SU-DHL-6 (cell line): ENCODE results near the gene CACNA2D1.

ENCODE experiments used
- H2AFZ ChIP-seq: fragments of 200-600 bp; sonication (generic); 2 replicates; pipeline ENCODE4 v1.6.1; 2014; ENCODE audit warnings: low read depth, mild to moderate bottlenecking, moderate library complexity, mixed read lengths, antibody characterized with exemption, low read length; ENCODE audit not compliant: severe bottlenecking
- H3F3A ChIP-seq: fragments of 200-600 bp; shearing (Covaris generic); 2 replicates; pipeline ENCODE4 v1.6.0; 2016; ENCODE audit warnings: antibody characterized with exemption, mild to moderate bottlenecking; ENCODE audit not compliant: insufficient read depth
- H3K27ac ChIP-seq: fragments of 200-600 bp; sonication (generic); 2 replicates; pipeline ENCODE4 v1.5.1; 2016; ENCODE audit warnings: low read depth, mild to moderate bottlenecking, low read length, moderate library complexity, mixed read lengths
- H3K27me3 ChIP-seq: fragments of 200-600 bp; sonication (generic), shearing (Covaris generic); 2 replicates; pipeline ENCODE4 v1.6.0; 2014; ENCODE audit warnings: mild to moderate bottlenecking, low read length
- H3K36me3 ChIP-seq: fragments of 200-600 bp; sonication (generic); 2 replicates; pipeline ENCODE4 v1.6.1; 2014; ENCODE audit warnings: mild to moderate bottlenecking, low read length, mixed read lengths
- H3K4me2 ChIP-seq: fragments of 300-600, 200-600 bp; shearing (Covaris generic), sonication (generic); 2 replicates; pipeline ENCODE4 v1.6.0; 2014; ENCODE audit warnings: low read length, low read depth, mild to moderate bottlenecking; ENCODE audit not compliant: poor library complexity, severe bottlenecking
- H3K4me3 ChIP-seq: fragments of 200-600 bp; sonication (generic); 2 replicates; pipeline ENCODE4 v1.5.1; 2014; ENCODE audit warnings: antibody characterized with exemption, low read length, mild to moderate bottlenecking, mixed read lengths; ENCODE audit not compliant: insufficient read depth, poor library complexity, severe bottlenecking
- H3K79me2 ChIP-seq: fragments of 200-600 bp; sonication (generic); 2 replicates; pipeline ENCODE4 v1.6.1; 2014; ENCODE audit warnings: mild to moderate bottlenecking, low read length, moderate library complexity; ENCODE audit not compliant: insufficient read depth
- H3K9ac ChIP-seq: fragments of 200-600 bp; sonication (generic); 2 replicates; pipeline ENCODE4 v1.7.0; 2014; ENCODE audit warnings: mild to moderate bottlenecking, low read length
- H3K9me2 ChIP-seq: fragments of 200-600 bp; sonication (generic); replicated peaks from 2 replicates; pipeline ENCODE4 v1.6.1; 2014; ENCODE audit warnings: low read length; ENCODE audit not compliant: insufficient read depth
- H3K9me3 ChIP-seq: fragments of 200-600 bp; sonication (generic); 2 replicates; pipeline ENCODE4 v1.6.1; 2014; ENCODE audit warnings: low read length, mixed read lengths; ENCODE audit not compliant: insufficient read depth
- H4K20me1 ChIP-seq: fragments of 200-600 bp; sonication (generic); 2 replicates; pipeline ENCODE4 v1.6.1; 2014; ENCODE audit warnings: low read depth, mild to moderate bottlenecking, antibody characterized with exemption, low read length, moderate library complexity, mixed read lengths
- CTCF ChIP-seq: fragments of 200-600 bp; sonication (generic); IDR thresholded peaks from one replicate; pipeline ENCODE4 v1.5.1; 2017; ENCODE audit warnings: antibody characterized with exemption, mild to moderate bottlenecking, low read length, moderate library complexity; ENCODE audit not compliant: insufficient read depth, poor library complexity, severe bottlenecking
- EZH2phosphoT487 ChIP-seq: fragments of 200-600 bp; sonication (generic), shearing (Covaris generic); conservative IDR thresholded peaks from 2 replicates; pipeline ENCODE4 v1.6.1; 2018; ENCODE audit warnings: mild to moderate bottlenecking, antibody characterized with exemption, low read length, moderate library complexity, mixed read lengths

Gene CACNA2D1

GRCh38 chr7:82079527-82079926 is 364.1 kb downstream of the CACNA2D1 start:
- Histone ChIP-seq H3K27me3 (no peaks in the 10 kb centered on the region), H4K20me1 (no peaks in the 10 kb centered on the region), H3K9me3 (no peaks in the 10 kb centered on the region), H3K4me2 (no peak overlapping the region), H2AFZ (no peak overlapping the region), H3F3A (no peaks in the 10 kb centered on the region), H3K27ac (no peak overlapping the region), H3K9me2 (no peaks in the 10 kb centered on the region), H3K4me3 (no peak overlapping the region), H3K36me3 (no peaks in the 10 kb centered on the region), H3K9ac (no peak overlapping the region), H3K79me2 (no peaks in the 10 kb centered on the region)
- TF ChIP-seq EZH2phosphoT487 (no peak), CTCF (no peak)

- no peaks in the 10 kb centered on the region for H3K9me2 ChIP-seq
- H3K9ac ChIP-seq = no peak overlapping the region
- H3K27ac ChIP-seq = no peak overlapping the region
- H3K27me3 ChIP-seq = no peaks in the 10 kb centered on the region
- H3K9me3 ChIP-seq = no peaks in the 10 kb centered on the region
- no peaks in the 10 kb centered on the region for H3K36me3 ChIP-seq
- no peak overlapping the region for H3K4me2 ChIP-seq
- no peaks in the 10 kb centered on the region for H3K79me2 ChIP-seq
- no peak overlapping the region for H3K4me3 ChIP-seq
- no peak for TF ChIP-seq CTCF
- TF ChIP-seq EZH2phosphoT487 = no peak
- H4K20me1 ChIP-seq = no peaks in the 10 kb centered on the region
- no peak overlapping the region for H2AFZ ChIP-seq
- H3F3A ChIP-seq = no peaks in the 10 kb centered on the region
Observed at GRCh38 chr7:82078807-82079206, 364.8 kb downstream of the CACNA2D1 start.

GRCh38 chr7:82071468-82071867 is 372.1 kb downstream of the CACNA2D1 start:
- TF ChIP-seq CTCF (no peak), EZH2phosphoT487 (no peak)
- Histone ChIP-seq H3K4me2 (no peak overlapping the region), H2AFZ (no peak overlapping the region), H3K9me3 (no peaks in the 10 kb centered on the region), H3K9ac (no peak overlapping the region), H3K27me3 (no peaks in the 10 kb centered on the region), H4K20me1 (no peaks in the 10 kb centered on the region), H3F3A (no peaks in the 10 kb centered on the region), H3K27ac (no peak overlapping the region), H3K4me3 (no peak overlapping the region), H3K36me3 (no peaks in the 10 kb centered on the region), H3K9me2 (no peaks in the 10 kb centered on the region), H3K79me2 (no peaks in the 10 kb centered on the region)
